NCI-H2107 (cell line): ENCODE measurements around the gene EPHA2.

Experiments used
- DNase-seq: peaks from one replicate; lab custom pipeline; 2025; lab: John Stamatoyannopoulos, UW

The EPHA2 gene

GRCh38 chr1:16149702-16150488 lies 6.0 kb downstream of the EPHA2 start:
- no peak for DNase-seq

DNA sequence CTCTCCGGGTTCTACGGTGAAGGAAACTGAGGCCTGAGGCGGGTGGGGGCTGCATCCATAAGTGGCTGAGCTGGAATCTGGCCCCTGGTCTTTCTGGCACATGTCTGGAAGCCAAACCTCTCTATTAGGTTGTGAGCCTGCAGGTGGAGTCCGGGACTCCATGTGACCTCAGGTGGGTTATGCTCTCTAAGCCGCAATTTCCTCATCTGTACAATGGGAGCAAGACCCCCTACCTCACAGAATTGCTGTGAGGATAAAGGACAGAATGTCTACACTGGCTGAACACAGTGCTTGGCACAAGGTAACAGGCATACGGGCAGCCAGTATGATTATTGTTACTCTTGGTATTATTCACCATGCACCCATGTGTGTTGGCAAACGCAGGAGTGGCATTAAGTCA lies 6.7 kb downstream of the EPHA2 start:
- no peak for DNase-seq

GRCh38 chr1:16148329-16149092 lies 7.4 kb downstream of the EPHA2 start:
- DNase-seq = no peak

GRCh38 chr1:16147156-16147926 lies 8.5 kb downstream of the EPHA2 start:
- no peak for DNase-seq

DNA sequence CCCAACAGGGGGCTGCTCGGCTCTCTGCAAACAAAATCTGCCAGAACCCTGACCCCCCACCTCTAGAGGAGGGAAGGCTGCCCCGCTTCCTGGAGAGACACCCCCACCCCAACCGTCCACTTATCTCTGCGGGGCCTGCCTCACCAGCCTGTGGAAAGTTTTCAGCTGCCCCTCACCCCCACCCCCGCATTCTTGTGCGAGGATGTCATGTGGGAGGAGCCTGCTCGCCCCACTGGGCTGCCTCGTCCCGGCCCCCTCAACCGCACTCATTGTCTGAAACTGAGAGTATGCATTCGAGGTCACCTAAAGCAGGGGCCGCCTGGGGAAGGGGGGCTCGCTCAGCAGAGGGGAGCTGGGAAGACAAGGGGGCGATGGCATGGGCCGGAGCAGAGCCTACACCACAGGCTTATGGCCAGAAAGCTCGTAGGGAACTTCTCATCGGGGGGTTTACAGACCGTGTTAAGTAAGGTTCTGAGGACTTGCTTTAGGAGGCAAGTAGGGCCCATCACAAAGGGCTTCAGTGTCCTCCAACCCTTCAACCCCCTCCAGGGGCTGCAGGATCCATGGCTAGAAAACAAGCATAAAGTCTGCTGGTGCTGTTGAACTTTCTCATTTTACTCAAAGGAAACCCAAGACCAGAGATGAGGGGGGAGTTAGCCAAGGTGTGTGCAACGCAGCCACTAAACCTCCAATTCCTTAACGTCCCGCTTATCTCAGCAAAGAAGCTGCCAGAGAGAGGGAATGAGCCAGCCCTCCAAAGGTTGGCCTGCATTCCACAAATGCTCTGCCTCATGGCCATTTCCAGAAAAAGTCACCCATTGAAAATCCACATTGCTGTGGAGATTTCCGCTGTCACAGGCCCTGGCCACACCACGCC lies 9.4 kb downstream of the EPHA2 start:
- no peak for DNase-seq

GRCh38 chr1:16145662-16146278 lies 10.1 kb downstream of the EPHA2 start:
- no peak for DNase-seq

DNA sequence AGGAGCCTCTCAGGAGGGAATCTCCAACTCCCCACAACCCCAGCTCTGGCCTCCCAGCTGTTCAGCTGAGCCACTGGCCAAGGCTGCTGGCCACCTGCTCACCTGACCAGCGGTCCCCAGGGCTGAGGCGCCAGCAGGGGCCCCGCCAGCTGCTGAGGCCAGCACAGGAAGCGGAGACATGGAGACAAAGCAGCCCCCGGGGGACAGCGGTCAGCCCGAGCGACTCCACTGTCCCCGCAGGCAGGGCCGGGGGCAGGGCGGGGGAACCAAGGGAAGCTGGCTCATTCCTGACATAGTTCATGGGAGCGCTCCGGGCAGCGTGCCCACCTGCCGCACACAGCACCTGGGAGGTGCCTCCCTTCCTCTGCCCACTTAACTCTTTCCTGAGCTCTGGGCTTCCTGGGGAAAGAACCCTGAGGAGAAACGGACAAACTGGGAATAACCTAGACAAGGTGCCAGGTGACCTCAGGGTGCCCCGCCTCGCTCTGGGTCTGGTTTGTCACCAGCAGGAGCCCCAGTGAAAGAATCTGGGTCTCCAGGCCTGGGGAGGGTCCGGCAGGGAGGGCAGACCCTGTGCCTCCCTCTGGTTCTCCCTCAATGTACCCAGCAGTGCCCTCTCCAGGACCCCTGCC lies 10.7 kb downstream of the EPHA2 start:
- no peak for DNase-seq

DNA sequence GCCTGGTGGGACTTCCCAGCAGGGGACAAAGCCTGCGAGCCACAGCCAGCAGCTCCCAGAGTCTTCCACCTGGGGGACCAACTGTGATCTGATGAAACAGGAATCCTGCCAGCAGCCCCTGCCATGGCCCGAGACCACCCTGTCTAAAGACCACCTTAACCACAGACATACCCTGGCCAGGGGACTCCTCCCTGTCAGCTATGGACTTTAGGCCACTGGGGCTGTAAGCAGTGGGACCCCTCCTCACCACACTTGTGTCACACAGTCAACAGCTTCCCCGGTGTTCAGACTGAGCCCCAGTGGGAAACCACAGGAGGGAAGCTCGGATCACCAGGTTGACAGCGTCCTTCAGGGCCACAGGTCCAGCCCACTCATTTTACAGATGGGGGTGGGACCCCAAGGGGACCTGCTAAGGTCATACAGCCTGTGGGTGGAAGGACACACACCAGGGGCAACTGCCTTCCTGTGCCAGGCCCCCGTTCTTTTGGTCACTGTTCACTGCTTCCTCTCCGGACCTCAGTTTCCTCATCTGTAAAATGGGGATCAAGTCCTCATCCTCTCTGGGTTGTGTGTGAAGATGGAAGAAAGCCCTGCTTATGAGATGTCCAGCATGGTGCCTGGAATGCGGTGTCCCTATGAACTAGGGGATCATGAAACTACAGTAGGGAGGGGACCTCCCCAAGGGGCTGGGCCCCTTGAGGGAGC lies 11.4 kb downstream of the EPHA2 start:
- no peak for DNase-seq

- DNase-seq = no peak
Measured at GRCh38 chr1:16143566-16144324, 12.1 kb downstream of the EPHA2 start.

DNA sequence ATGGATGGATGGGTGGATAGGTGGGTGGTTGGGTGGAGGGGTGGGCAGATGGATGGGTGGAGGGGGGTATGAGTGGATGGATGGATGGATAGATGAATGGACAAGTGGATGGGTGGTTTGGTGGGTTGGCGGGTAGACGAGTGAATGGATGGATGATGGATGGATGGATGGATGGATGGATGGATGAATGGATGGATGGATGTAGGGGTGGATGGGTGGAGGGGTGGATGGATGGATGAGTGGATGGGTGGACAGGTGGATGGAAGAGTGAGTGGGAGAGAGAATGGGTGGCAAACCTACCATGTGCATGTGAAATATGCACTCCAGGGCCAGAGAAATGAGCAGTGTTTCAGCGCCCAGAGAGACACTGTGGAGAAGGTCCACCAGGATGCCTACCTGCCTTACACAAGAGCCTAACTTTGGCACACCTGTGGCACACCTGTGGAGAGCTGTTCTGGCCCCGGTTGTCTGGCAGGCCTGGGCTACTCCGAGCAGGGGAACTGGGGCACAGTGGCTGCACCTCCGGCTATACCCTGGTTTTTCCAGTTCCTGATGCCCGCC lies 12.8 kb downstream of the EPHA2 start:
- DNase-seq = no peak

DNA sequence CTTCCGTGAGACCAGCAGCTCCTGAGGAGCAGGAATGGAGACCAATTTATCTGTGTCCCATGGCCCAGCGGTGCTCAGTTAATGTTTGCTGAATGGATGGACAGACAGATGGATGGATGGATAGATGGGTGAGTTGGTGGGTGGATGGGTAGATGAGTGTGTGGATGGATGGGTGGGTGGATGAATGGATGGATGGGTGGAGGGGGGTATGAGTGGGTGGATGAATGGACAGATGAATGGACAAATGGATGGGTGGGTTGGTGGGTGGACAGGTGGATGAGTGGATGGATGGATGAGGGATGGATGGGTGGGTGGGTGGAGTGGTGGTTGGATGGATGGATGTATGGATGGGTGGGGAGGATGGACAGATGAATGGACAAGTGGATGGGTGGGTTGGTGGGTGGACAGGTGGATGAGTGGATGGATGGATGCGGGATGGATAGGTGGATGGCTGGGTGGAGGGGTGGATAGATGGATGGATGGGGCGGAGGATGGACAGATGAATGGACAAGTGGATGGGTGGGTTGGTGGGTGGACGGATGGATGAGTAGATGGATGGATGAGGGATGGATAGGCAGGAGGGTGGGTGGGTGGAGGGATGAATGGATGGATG lies 13.4 kb downstream of the EPHA2 start:
- DNase-seq = no peak

GRCh38 chr1:16141573-16142336 lies 14.1 kb downstream of the EPHA2 start:
- no peak for DNase-seq

DNA sequence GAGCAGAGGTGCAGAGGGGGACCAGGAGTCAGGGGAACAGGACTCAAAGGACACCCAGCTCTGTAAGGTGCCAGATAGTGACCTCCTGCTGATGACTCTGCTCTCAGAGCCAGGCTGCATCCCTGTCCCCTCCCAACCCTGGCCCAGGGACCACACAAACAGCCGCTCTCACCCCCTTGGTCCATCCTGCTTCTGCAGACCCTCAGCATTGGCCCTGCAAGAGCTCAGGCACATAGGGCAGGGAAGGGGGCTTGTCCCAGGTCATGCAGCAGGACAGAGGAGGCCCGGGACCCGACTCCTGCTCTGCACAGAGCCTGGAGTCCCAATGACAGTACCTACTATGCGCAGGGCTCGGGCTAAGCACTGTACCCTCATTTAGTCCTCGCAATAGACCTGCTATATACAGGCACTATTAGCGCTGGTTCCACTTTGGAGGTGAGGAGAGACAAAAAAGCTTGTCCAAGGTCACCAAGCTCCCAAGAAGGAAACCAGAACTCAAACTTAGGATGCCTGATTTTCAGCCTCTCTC lies 15.7 kb downstream of the EPHA2 start:
- DNase-seq = no peak

DNA sequence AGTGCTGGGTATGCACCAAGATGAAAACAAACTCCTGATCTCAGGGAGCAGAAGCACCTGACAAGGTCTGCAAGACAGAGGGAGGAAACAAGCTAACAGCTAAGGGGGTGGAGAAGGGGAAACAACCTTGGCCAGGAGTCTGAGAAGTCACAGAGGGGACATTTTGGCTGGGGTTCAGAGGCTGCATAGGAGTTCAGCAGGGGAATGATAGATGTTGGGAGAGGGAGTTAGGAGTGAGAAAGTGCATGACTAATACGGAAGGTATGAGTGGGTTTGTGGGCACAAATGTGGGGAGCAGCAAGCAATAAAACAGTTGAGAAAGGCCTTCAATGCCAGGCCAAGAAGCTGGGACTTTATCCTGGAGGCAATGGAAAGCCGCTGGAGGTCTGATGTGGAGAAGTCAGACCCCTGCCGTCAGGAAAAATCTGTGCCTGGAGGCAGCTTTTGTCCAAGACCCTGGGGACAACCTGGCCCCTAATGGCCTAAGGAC lies 16.4 kb downstream of the EPHA2 start:
- no peak for DNase-seq

- no peak for DNase-seq
Measured at GRCh38 chr1:16138772-16139221, 17.1 kb downstream of the EPHA2 start.

- DNase-seq = no peak
Measured at GRCh38 chr1:16137890-16138467, 17.9 kb downstream of the EPHA2 start.

- no peak for DNase-seq
Measured at GRCh38 chr1:16135501-16135900, 20.4 kb downstream of the EPHA2 start.
